ENCODE measurements around the gene POLA1.

DNA sequence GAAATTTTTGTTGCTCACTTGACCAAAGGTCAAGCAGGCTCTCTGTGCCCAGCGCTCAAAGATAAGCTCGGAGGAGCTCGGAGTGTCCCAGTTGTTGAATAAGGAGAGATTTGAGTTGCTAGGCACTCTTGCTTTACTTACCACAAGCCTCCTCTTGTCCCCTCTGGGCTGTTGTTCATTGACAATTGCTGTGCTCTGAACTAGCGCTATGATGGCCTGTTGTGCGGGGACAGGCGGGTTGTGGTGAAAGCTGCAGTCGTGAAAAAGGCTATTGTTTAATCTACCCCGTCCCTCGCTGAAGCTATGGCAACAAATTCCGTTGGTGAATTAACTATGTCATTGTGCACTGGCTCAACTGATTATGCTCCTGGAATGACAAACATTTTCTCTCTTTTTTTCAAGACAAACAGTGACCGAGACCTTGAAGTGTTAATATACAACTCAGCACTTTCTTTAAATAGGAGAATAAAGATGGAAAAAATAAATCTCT, 21.0 kb upstream of the POLA1 start:
- TF ChIP-seq YY1 (IDR thresholded peaks at IDR 0.05; ENCODE audit: insufficient read depth, insufficient read length) (no peak), SUZ12 (IDR thresholded peaks at IDR 0.05; ENCODE audit: extremely low read depth, insufficient read depth, insufficient read length) (no peak), ZNF274 (IDR thresholded peaks at IDR 0.05; ENCODE audit: low read depth, low read length) (no peak)

Data from NT2/D1 (cell line).